ENCODE measurements around the gene PDZRN3. TPM values are rescaled to one million over a fixed set of nuclear protein-coding genes. Genes with fewer than 3 reads are reported as not detected.

PDZRN3 gene
- polyA plus RNA-seq, 4 donors: 2.2 to 21.4 (median 14.1) TPM

DNA sequence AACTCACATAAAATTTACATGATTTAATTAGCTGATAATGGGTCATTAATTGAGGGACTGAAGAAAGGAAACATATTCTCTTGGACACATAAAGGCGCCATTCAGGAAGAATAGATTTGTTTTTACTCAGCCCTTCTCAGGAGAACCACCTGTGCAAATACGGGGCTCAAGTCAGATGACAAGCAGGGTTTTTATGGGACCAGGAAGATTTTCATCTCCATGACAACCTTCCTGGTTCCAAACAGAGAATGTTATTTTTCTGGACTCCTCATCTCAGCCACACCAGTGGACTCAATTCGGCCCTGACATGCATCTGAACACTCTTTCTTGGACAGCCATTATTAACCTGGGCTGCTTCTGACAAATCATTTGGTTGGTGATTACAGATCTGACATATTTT, 120.5 kb downstream of the PDZRN3 start:
- Histone ChIP-seq H3K4me3 (ENCODE audit: low read depth in 1 of 3, low read length in 3 of 3) (no peak overlapping the region), H3K27me3 (ENCODE audit: control insufficient read depth in 3 of 3, insufficient read depth in 3 of 3, low read length in 3 of 3) (no peaks in the 10 kb centered on the region), H3K36me3 (ENCODE audit: control insufficient read depth in 3 of 3, insufficient read depth in 2 of 3, low read depth in 1 of 3, low read length in 3 of 3) (peaks cover 0 to under 1% (median 0%) of the 10 kb centered on the region in 3 donors), H3K9me3 (ENCODE audit: control insufficient read depth in 2 of 2, insufficient read depth in 1 of 2, low read depth in 1 of 2, low read length in 1 of 2) (no peaks in the 10 kb centered on the region), H3K4me1 (ENCODE audit: control insufficient read depth in 3 of 3, insufficient read depth in 2 of 3, low read depth in 1 of 3, low read length in 2 of 3) (peaks cover 0 to 8% (median 2%) of the 10 kb centered on the region in 3 donors), H3K27ac (ENCODE audit: low read depth in 1 of 3, low read length in 2 of 3) (peak overlapping the region in 1 of 3 donors; percentile 29)
- 15 to 46% (median 29%) methylated on average over 3 of the region's 3 CpGs for WGBS, 3 donors
- FAIRE-seq (no peak), DNase-seq (peak; percentile 31 to 73)

DNA sequence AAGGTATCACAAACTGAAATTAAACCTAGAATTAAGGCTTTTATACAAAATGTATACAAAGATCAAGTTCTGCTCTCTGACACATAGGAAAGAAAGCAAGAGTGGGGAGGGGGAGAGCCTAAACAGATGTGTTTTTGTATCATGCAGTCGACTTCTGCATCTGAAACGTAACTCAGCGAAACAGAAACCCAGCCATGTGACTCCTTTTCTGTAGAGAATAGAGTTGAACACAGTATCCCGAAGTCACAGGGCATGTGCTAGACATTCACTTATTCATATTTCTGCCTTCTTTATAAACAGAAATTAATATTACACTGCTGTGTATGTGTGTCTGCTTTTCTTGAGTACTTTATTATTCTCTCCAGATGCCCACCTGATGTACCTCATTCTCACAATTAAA, 121.0 kb downstream of the PDZRN3 start:
- Histone ChIP-seq H3K36me3 (ENCODE audit: control insufficient read depth in 3 of 3, insufficient read depth in 2 of 3, low read depth in 1 of 3, low read length in 3 of 3) (peaks cover 0 to 5% (median 0%) of the 10 kb centered on the region in 3 donors), H3K4me3 (ENCODE audit: low read depth in 1 of 3, low read length in 3 of 3) (no peak overlapping the region), H3K9me3 (ENCODE audit: control insufficient read depth in 2 of 2, insufficient read depth in 1 of 2, low read depth in 1 of 2, low read length in 1 of 2) (no peaks in the 10 kb centered on the region), H3K27ac (ENCODE audit: low read depth in 1 of 3, low read length in 2 of 3) (peak overlapping the region in 2 of 3 donors; percentile 29 to 44), H3K4me1 (ENCODE audit: control insufficient read depth in 3 of 3, insufficient read depth in 2 of 3, low read depth in 1 of 3, low read length in 2 of 3) (peaks cover 0 to 4% (median 0%) of the 10 kb centered on the region in 3 donors), H3K27me3 (ENCODE audit: control insufficient read depth in 3 of 3, insufficient read depth in 3 of 3, low read length in 3 of 3) (no peaks in the 10 kb centered on the region)
- DNase-seq (peak in 1 of 2 donors; percentile 46), FAIRE-seq (no peak)
- 18 to 38% (median 24%) methylated on average over 4 of the region's 4 CpGs for WGBS, 3 donors

DNA sequence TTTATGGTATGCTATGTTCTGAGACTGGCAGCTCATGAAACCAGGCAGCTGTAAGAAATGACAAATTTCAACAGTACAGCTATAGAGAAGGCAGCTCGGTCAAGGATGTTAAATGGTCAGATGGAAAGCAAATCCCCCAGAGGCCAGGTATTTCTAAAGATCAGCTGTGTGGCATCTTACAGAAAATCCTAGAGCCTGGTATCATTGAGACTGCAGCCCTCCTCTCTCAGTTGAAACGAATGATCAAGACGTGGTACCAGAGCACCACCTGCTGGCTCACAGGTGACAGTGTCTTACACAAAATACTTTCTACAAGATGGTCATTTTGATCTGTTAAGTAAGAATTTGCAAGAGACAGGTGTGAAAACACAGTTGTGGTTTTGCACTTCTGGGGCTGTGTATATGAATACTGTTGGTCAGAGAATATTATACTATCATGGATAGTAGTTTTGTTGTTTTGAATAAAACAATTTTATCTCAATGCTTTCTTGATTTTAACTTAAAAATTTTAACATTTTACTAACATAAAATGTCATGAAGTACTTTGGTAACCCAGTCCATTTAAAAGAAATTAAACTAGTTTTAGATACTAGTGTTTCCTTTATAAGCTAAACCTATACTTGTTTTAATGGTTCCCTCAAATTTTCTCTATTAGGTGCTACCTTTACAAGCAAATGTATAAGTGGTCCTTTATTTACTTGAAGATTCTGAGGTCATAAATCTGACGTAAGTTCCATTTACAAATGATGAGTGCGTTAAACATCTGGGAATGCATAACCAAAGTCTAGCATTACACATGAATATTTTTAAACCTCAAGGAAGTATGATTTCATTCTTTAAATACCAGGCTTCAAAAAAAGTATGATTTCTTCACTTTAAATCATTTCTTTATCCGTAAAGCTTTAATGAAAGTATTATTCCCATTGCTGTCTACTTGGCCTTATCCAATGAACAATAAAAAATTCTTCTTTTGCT, 121.8 kb downstream of the PDZRN3 start:
- Histone ChIP-seq H3K27ac (ENCODE audit: low read depth in 1 of 3, low read length in 2 of 3) (no peak overlapping the region), H3K4me1 (ENCODE audit: control insufficient read depth in 3 of 3, insufficient read depth in 2 of 3, low read depth in 1 of 3, low read length in 2 of 3) (no peaks in the 10 kb centered on the region), H3K9me3 (ENCODE audit: control insufficient read depth in 2 of 2, insufficient read depth in 1 of 2, low read depth in 1 of 2, low read length in 1 of 2) (no peaks in the 10 kb centered on the region), H3K36me3 (ENCODE audit: control insufficient read depth in 3 of 3, insufficient read depth in 2 of 3, low read depth in 1 of 3, low read length in 3 of 3) (peaks cover 0 to 6% (median 0%) of the 10 kb centered on the region in 3 donors), H3K27me3 (ENCODE audit: control insufficient read depth in 3 of 3, insufficient read depth in 3 of 3, low read length in 3 of 3) (no peaks in the 10 kb centered on the region), H3K4me3 (ENCODE audit: low read depth in 1 of 3, low read length in 3 of 3) (no peak overlapping the region)
- peak; percentile 69 to 83 for DNase-seq
- FAIRE-seq: peak; percentile 86
- 32 to 37% (median 33%) methylated on average over 6 of the region's 6 CpGs for WGBS, 3 donors

DNA sequence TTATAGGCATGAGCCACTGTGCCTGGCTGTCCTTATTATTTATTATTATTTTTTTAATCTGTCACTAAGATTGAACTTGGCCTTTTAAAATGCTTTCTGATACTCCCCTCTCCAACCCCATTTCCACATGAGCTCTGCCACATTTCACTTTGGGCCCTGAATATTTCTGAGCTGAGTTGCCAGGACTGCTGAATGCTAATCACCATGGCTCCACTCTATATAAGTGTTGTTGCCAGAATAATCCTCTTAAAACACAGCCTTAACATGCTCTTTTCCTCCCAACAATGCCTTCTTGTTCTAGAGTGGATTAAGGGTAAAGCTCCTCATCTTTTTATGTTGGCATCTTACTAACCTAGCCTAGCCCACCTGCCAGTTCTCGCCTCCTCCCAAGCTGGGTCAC, 124.4 kb downstream of the PDZRN3 start:
- no peaks in the 10 kb centered on the region for H3K9me3 ChIP-seq (ENCODE audit: control insufficient read depth in 2 of 2, insufficient read depth in 1 of 2, low read depth in 1 of 2, low read length in 1 of 2)
- 85 to 100% (median 100%) methylated on average over 1 of the region's 1 CpG for WGBS, 3 donors
- no peak overlapping the region for H3K4me3 ChIP-seq (ENCODE audit: low read depth in 1 of 3, low read length in 3 of 3)
- H3K4me1 ChIP-seq (ENCODE audit: control insufficient read depth in 3 of 3, insufficient read depth in 2 of 3, low read depth in 1 of 3, low read length in 2 of 3): no peaks in the 10 kb centered on the region
- no peaks in the 10 kb centered on the region for H3K27me3 ChIP-seq (ENCODE audit: control insufficient read depth in 3 of 3, insufficient read depth in 3 of 3, low read length in 3 of 3)
- DNase-seq (no peak), FAIRE-seq (no peak)
- peaks cover 0 to 6% (median 0%) of the 10 kb centered on the region in 3 donors for H3K36me3 ChIP-seq (ENCODE audit: control insufficient read depth in 3 of 3, insufficient read depth in 2 of 3, low read depth in 1 of 3, low read length in 3 of 3)
- no peak overlapping the region for H3K27ac ChIP-seq (ENCODE audit: low read depth in 1 of 3, low read length in 2 of 3)

GRCh38 chr3:73499787-73500186, 125.0 kb downstream of the PDZRN3 start:
- DNase-seq: no peak
- no peak overlapping the region for H3K27ac ChIP-seq (ENCODE audit: low read depth in 1 of 3, low read length in 2 of 3)
- H3K9me3 ChIP-seq (ENCODE audit: control insufficient read depth in 2 of 2, insufficient read depth in 1 of 2, low read depth in 1 of 2, low read length in 1 of 2): no peaks in the 10 kb centered on the region
- no peaks in the 10 kb centered on the region for H3K27me3 ChIP-seq (ENCODE audit: control insufficient read depth in 3 of 3, insufficient read depth in 3 of 3, low read length in 3 of 3)
- H3K4me3 ChIP-seq (ENCODE audit: low read depth in 1 of 3, low read length in 3 of 3): no peak overlapping the region
- no peaks in the 10 kb centered on the region for H3K4me1 ChIP-seq (ENCODE audit: control insufficient read depth in 3 of 3, insufficient read depth in 2 of 3, low read depth in 1 of 3, low read length in 2 of 3)
- no peak for FAIRE-seq
- H3K36me3 ChIP-seq (ENCODE audit: control insufficient read depth in 3 of 3, insufficient read depth in 2 of 3, low read depth in 1 of 3, low read length in 3 of 3): peaks cover 0 to 6% (median 0%) of the 10 kb centered on the region in 3 donors
- 87 to 95% (median 92%) methylated on average over 3 of the region's 3 CpGs for WGBS, 3 donors

DNA sequence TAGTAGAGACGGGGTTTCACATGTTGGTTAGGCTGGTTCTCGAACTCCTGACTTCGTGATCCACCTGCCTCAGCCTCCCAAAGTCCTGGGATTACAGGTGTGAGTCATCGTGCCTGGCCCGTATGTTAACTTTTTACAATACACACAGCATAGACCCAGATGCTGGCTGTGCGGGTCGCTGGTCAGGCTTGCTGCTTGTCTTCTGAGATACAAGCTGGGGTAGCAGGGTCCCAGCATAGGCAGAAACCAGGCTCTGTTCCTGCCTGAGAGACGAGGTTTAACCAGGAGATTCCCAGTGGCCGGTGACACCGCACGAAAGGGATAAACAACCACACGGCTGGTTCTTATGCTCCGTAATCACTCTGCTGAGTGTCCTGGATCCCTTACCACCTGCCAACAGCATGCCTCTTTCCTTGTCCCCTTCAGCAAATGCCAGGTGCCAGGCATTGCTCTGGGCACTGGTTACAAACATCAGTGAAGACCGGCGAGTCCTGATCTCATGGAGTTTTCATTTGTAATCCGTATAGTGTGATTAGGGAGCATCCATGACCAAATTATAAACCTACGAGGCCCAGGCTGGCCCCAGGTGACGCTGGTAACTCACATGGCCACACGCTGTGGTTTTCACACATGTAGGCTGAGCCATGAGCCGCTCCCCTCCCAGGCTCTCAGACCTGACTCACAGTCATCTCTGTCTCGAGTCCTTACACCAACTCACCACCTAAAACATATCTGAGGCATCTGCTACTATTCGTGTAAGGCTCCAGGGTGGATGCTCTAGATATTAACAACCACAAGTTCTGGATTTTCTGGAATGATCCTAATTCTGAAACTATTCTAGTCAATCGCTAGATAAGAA, 125.7 kb downstream of the PDZRN3 start:
- Histone ChIP-seq H3K9me3 (ENCODE audit: control insufficient read depth in 2 of 2, insufficient read depth in 1 of 2, low read depth in 1 of 2, low read length in 1 of 2) (no peaks in the 10 kb centered on the region), H3K36me3 (ENCODE audit: control insufficient read depth in 3 of 3, insufficient read depth in 2 of 3, low read depth in 1 of 3, low read length in 3 of 3) (peaks cover 0 to 6% (median 0%) of the 10 kb centered on the region in 3 donors), H3K4me3 (ENCODE audit: low read depth in 1 of 3, low read length in 3 of 3) (no peak overlapping the region), H3K4me1 (ENCODE audit: control insufficient read depth in 3 of 3, insufficient read depth in 2 of 3, low read depth in 1 of 3, low read length in 2 of 3) (no peaks in the 10 kb centered on the region), H3K27ac (ENCODE audit: low read depth in 1 of 3, low read length in 2 of 3) (no peak overlapping the region), H3K27me3 (ENCODE audit: control insufficient read depth in 3 of 3, insufficient read depth in 3 of 3, low read length in 3 of 3) (no peaks in the 10 kb centered on the region)
- 85 to 92% (median 87%) methylated on average over 23 of the region's 23 CpGs for WGBS, 3 donors
- FAIRE-seq: no peak
- no peak for DNase-seq

DNA sequence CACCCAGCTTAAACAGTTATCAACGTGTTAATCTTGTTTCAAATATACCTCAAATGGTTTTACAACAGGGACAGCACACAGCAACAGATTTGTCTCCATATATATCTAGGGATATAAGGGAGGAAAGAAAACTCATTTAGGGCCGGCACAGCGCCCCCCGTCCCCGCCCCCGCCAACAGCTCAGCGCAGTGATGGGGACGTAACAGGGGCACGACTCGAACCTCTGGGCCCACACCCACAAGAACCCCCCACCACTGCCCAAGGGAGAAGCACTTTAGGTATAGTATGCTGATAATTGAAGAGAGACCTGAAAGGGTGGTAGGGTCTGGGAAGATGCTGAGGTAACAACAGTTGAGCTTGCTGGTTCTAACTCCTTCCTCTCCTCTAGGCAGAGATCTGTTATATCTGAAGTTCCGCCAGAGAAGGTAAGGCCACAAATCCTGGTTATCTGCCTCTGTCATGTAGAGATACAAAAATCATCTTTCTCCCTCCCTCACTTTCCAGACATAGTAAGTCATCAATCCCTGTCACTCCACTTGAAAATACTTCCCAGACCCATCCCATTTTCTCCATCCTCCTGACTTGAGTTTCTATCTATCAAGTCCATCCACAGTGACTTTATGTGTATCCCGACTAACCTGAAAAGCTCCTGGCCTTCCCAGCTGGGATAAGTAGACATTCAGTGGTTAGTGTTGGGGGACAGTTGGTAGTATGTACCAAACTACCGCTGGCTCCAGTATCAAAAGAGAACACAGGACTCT, 126.9 kb downstream of the PDZRN3 start:
- H3K27me3 ChIP-seq (ENCODE audit: control insufficient read depth in 3 of 3, insufficient read depth in 3 of 3, low read length in 3 of 3): no peaks in the 10 kb centered on the region
- H3K36me3 ChIP-seq (ENCODE audit: control insufficient read depth in 3 of 3, insufficient read depth in 2 of 3, low read depth in 1 of 3, low read length in 3 of 3): peaks cover 0 to 6% (median 0%) of the 10 kb centered on the region in 3 donors
- H3K4me1 ChIP-seq (ENCODE audit: control insufficient read depth in 3 of 3, insufficient read depth in 2 of 3, low read depth in 1 of 3, low read length in 2 of 3): no peaks in the 10 kb centered on the region
- H3K4me3 ChIP-seq (ENCODE audit: low read depth in 1 of 3, low read length in 3 of 3): no peak overlapping the region
- DNase-seq (no peak), FAIRE-seq (no peak)
- H3K9me3 ChIP-seq (ENCODE audit: control insufficient read depth in 2 of 2, insufficient read depth in 1 of 2, low read depth in 1 of 2, low read length in 1 of 2): no peaks in the 10 kb centered on the region
- H3K27ac ChIP-seq (ENCODE audit: low read depth in 1 of 3, low read length in 2 of 3): no peak overlapping the region
- 88 to 92% (median 88%) methylated on average over 13 of the region's 13 CpGs for WGBS, 3 donors

All from small intestine (tissue), 7 donors.